GM19395 (cell line): ENCODE data around the gene ADAMTSL1.

ENCODE experiments used
- ATAC-seq: cut with Tn5 transposase; IDR thresholded peaks from one replicate; pipeline ENCODE4 v1.9.1; 2021; ENCODE audit warnings: mild to moderate bottlenecking, moderate library complexity; ENCODE audit not compliant: unreplicated experiment

The ADAMTSL1 gene

DNA sequence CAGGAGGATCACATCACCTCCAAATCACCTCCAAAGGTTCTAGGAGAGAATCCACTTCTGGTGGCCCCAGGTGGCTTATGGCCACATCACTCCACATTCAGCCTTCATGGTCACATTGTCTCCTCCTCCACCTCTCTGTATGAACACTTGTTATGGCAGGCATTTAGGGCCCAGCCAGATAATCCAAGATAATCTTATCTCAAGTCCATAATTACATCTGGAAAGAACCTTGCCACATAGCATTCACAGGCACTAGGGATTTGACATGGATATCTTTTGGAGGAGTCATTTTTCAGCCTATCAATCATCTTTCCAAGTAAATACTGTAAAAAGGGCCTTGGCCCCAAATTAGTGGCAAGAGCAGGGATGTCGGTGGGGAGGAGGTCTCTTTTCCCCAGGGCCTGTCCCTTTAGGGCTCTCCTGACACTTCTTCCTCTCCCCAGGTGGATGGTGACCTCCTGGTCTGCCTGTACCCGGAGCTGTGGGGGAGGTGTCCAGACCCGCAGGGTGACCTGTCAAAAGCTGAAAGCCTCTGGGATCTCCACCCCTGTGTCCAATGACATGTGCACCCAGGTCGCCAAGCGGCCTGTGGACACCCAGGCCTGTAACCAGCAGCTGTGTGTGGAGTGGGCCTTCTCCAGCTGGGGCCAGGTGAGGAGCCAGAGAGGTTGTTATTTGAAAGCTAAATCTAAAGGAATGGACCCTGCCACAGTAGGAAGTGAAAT is 418.2 kb downstream of the ADAMTSL1 start:
- no peak for ATAC-seq

DNA sequence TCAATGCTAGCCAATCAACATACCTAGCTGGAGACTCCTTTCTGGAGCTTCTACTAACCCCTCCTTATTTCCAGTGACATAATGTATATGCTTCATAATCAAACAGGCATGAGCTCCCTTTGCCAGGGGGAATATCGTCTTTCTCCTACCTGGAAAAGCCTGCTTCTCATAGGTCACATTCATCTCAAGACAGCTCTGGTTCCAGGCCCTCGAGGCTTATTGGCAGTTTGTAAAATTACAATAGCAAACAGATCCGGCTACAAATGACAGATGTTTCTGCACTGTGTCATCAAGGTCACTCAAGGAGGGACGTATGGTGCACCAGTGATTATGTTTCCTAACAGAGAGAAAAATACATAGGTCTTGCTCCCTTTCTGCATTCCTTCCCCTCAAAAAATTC is 419.1 kb downstream of the ADAMTSL1 start:
- ATAC-seq = no peak

DNA sequence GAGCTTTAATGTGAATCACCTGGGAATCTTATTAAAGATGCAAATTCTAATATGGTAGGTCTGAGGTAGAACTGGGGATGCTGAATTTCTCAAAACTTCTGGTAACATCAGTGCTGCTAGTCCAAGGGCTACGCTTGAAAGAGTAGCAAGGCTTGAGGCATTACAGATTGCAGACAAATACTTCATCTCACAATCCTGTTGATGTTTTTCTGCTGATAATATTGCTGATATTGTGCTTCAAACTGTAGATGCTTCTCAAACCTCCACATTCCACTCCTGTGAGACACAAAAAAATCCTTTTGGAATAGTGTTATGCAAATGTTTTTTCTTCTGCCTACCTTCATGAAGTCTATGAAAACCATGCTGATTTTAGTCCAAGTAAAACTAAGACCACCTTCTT is 419.5 kb downstream of the ADAMTSL1 start:
- ATAC-seq = no peak

DNA sequence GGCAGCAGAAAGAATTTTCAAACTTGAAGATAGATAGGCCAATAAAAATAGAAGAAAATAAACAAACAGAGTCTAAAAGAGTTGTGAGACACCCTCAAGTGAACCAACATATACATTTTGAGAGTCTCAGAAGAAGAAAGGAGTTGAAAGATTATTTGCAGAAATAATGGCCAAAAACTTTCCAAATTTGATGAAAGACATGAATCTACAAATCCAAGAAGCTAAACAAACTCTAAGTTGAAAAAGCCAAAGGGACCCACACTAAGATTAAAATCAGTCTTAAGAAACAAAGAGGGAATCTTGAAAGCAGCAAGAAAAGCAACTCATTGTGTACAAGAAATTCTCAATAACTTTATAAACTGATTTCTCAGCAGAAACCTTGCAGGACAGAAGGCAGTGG is 422.1 kb downstream of the ADAMTSL1 start:
- ATAC-seq = no peak

DNA sequence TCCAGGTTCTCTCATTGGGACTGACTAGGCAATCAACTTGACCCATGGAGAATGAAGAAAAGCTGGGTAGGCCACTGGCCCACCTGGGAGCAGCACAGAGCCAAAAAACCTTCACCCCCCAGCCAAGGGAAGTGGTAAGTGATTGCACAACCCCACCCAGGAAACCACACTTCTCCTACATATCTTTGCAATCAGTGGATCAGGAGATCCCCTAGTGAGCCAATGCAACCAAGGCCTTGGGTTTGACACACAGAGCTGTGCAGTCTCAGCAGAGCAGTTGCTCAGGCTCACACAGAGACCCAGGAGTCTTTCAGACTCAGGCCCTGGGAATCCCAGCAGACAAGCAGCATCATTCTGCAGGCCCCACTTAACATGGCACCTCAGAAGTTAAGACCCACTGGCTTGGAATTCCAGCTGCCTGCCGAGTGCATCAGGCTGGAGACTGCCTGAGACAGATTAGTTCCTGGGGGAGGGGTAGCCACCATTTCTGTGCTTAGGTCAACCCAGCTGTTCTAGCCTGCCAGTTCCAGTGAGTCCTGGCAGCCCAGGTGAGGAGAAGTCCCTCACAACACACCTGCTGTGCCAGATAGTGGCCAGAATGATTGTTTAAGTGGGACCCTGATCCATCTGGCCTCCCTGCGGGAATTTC is 422.7 kb downstream of the ADAMTSL1 start:
- ATAC-seq = no peak

DNA sequence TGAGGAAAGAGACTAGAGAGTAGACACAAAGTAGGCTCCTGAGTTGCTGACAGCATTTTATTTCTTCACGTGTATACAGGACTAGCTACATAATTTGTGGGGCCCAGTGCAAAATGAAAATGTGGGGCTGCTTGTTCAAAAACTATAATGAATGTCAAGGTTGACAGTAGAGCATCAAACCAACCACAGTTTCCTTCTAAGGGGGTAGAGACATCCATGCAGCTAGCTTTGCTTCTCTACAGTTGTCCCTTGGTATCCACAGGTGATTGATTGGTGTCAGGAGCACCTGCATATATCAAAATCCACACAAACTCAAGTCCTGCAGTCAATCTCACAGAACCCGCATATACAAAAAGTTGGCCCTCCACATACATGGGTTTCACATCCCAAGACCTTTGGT is 429.5 kb downstream of the ADAMTSL1 start:
- ATAC-seq = no peak

DNA sequence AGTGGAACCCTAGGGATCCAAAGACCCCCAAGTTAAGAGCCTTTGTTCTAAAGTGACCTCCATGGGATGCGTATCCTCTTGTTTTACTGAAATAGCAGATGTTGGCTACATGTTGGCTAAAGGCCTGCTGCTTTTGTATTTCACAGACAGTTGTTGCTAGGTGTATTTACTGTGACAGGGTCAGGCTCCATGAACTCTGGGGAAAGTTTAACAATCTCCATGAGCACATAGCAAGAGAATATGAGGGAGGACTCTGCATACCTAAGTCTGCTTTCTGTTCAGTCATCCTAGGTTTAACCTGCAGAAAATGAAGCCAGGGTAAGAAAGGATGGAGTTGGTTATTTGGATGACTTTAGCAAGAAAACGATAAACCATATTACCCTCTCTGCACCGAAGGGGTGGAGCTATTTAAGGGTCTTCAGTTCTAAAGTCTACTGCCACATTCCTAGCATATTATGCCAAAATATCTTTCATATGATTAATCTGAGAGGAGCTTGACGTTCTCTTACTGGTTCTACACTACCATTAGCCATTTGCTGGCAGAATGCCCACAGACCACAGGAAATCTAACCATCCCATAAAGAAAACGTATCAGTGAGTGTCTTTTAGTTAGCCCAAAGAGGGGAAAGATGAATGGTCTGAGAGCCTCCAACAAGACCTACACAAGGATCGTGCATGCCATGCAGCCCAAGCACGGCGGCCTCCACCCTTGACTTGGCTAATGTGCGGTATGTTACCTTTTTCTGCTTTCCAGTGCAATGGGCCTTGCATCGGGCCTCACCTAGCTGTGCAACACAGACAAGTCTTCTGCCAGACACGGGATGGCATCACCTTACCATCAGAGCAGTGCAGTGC is 431.3 kb downstream of the ADAMTSL1 start:
- no peak for ATAC-seq

DNA sequence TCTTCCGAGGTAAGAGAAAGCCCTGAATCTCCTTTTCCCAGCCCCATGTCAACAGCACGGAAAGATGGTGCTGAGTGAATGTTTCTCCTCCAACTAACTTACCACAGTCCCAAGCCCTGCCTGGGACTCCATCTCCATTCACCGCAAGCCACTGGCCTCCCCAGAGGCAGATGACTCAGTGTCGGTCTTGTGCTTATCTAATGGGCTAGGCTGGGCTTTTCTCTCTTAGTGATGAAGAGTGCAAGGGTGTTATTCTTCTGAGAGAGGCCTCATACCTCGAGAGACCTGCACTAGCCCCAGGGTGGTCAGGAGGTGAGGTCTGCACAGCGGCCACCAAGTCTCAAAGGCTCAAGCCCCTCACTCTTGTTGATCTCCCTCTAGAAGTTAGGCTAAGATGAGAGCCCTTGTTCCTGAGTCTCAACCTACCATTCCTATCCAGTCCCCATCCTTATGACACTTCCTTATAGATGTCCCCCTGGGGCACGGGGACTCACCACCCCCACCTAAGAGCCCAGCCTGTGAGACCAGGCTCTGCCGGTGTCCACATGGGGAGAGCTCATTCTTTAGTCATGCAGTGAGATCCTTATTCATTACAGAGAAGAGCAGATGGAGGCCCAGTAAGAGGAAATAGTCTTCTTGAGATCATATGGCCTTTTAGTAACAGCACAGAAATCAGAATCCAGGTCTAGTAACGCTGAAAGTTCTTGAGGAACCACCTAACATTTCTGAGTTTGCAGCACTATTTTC is 432.1 kb downstream of the ADAMTSL1 start:
- ATAC-seq = no peak

DNA sequence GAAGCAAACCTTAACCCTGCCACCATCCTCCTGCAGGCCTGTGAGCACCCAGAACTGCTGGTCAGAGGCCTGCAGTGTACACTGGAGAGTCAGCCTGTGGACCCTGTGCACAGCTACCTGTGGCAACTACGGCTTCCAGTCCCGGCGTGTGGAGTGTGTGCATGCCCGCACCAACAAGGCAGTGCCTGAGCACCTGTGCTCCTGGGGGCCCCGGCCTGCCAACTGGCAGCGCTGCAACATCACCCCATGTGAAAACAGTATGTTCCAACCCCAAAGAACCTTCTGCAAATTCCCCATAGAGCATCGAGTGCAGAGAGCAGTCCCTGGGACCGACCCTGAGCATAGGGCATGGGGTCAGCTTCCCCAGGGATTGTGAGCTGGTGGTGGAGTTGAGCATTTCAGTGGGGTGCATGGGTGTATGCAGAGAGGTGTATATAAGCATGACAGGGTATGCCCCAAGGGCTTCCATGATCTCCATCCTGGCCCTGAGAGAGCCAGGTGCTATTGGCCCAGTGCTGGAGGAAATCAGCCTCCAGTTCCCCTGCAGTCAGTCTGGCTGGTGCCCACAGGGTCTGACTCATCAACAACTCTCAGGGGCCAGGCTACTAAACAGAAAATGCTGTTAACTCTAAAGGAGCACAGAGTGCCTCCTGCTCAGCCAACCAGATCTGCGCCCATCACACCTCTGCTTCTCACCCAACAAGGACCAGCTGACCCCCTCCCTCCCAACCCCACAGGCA is 432.9 kb downstream of the ADAMTSL1 start:
- no peak for ATAC-seq

DNA sequence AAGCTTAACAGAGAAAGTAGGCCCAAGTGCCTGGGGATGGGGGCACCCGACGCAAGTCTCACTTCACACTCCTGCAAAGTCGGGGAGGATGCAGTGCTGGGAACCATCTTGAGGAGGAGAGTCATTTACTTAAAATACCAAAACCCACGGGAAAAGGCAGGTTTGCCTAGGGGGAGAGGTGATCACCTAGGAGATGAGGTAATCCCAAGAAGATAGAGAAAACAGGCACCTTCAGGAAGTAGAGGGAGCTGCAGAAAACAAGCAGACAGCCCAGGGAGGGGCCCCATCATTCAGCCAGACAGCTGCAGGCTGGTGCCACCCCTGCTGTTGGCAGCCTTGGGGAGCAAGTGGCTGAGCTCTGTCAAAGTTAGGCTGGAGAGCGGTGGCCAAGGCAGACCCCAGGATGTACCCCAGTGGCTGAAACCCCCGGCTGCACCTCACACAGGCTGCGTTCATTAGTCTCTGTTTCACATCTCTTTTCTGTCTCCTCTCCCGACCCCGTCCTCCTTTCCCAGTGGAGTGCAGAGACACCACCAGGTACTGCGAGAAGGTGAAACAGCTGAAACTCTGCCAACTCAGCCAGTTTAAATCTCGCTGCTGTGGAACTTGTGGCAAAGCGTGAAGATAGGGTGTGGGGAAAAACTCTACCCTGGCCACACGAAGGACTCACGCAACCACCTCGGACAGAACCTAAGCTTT is 434.1 kb downstream of the ADAMTSL1 start:
- ATAC-seq = no peak

DNA sequence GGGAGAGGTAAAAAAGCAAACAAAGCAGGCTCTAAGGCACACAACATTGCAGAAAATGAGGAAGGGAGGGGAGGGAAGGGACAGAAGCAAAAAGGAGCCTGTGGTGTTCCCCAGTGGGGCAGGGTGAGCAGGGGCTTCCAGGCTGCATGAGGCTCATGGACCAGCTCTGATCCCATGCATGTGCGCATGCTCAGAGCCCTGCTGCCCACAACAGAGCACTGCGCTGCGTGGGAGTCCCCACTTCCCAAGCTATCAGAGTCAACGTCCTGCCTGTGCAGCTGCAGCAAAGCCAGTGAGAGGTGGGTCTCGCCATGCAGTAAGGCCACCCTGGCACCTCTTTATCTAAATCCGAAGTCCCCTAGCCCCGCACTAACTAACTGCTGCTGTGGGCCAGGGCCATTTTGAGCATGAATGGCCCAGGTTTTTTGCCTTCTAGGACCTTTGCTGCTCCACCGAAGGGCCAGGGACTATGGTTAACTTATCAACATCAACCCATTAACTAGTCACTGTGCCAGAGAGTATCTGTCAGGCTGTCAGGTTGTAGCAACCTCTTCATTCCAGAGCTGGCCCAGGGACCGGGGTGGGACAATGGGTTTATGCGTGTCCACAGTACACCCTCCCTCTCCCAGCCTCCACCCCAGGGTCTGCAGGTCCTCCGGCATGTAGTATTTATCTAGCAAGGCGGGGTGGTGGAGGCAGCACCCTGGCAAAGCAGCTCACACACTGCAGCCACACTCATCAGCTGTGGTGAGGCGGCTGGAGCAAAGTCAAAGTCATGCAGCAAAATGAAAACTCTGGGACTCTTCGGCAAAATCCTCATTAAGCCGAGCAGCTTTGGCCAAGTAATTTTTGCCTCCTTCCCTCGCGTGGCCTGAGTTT is 435.4 kb downstream of the ADAMTSL1 start:
- ATAC-seq = no peak

DNA sequence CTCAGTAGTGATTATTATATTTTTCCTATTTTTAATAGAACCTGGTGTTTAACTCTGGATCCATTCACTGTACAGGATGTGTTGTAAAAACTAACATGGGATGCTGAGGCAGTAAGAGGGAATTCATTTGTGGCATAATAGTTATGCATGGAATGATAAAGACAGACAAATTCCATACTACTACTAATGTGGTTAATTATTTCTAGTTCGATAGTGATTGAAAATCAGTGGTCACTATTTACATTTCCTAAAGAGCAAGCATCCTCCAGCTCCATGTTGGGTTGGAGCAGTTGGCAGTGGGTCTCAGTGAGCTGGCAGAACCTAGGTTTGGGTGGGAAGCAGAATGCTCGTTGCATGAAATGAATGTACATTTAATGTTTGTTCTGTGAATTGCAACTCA is 436.5 kb downstream of the ADAMTSL1 start:
- no peak for ATAC-seq

DNA sequence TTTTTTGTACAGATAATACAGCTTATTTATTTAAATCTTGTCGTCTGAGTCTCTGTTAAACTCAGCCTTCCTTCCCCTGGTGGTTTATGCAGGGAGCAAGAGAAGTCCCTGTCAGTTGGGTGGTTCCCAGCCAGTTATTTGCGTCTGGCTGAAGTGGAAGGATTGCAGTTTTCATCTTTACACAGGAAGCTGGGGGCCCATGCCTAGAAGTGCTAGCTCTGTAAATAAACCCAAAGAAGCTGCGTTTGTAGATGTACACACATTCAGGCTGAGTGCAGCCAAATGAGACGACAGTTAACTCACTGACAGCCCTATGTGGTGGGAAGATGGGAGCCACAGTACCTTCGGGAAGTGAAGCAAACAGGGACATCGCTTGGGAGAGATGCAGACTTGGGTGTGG is 437.0 kb downstream of the ADAMTSL1 start:
- ATAC-seq = no peak

DNA sequence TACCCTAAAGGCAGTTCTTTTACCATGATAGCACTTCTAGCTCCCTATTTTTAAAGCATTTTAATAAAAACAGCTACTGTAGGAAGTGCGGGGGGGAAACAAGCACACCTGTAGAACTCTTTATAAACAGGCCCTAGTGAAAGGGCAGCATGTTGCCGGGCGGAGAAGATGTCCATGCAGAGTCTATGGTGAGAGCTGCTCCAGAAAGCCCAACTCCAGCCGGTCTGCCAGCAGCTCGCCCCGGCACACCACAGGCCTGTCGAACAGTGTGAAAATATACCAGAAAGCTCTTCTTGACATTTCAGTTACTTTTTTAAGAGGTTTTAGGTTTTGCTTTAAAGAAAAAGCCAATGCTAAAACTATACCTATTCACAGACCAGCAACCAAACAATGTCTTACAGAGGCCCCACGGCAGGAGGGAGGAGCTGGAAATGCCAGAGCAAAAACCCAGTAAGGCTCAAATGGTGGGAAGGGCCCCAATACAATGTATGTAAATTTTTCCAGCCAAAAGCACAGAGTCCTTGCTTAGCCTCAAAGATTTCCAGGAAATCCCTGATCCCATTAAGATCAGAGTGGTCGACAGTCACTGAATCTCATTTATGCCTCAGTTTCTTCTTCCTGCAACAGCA is 437.9 kb downstream of the ADAMTSL1 start:
- ATAC-seq = no peak

DNA sequence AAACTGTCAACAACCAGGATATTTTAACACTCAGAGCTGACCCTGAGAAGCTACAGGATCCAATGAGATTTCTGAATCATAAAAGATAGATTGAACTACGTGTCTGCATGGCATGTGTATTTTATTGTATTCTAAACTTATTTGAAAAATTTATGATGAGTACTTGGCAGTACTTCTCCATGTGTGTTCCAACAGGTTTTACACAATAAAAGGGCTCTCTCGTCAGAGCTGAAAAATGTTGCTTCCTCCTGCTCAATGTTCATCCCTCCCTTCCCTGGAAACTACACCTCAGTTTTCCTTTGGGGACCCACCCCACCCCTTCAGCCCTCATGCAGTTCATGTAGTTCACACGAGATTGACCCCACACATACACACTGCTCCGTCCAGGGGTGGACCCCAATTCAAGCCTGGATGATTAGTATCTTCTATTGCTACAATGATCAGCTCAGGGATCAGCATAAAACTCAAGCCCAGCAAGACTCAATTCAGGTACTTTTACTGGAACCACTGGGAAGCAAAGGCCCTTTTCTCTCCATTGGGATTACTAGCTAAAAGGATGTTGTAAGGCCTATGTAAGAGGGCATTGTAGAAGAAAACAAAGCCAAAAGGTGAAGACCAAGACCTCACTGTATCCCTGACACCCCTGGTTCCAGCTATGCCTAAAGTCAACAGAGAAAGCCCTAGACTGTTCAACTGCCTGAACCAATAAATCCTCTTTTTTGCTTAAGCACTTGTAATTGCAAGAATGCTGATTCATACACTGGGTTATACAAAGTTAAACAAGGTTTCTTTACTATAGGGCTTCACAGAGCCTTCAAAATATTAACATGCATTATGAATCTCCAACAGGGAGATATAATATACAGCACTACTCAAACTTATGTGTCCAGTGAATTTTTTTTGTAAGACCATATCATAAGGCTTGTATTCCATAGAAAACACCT is 446.5 kb downstream of the ADAMTSL1 start:
- ATAC-seq = no peak

DNA sequence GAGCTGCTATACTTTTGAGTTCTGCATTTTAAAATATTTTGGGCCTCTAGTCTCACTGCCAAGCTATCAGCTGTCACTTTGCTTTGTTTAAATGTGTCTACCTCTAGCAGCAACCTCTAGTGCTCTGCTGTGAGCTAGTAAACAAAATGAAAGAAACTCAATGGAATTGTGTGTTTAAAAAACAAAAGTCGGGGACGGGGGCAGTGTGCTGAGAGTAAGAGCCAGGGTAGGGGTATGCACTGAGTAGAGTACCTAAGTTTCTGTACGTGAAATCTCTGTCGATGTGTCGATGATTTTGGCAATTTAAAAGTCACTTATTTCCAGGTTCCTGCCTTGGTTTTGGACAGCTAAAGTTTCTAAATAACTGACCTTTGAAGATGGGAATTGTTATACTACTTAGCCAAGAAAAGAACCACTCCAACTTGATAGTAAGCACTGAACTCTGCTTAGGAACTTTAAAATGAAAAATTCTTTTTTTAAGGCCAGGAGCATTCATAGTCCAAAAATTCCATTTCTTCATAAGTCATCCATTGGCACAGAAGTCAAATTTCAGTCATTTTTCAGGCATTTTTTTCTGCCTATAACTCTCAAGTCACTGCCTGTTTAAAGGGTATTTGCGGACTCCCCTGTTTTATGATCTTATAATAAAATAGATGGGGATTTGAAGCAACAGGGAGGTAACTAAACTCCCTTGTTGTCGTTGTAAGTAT is 447.6 kb downstream of the ADAMTSL1 start:
- ATAC-seq = no peak
